VCaP (cell line): Measurements from ENCODE around the gene SLC34A3.

Experiments
- H3K27ac ChIP-seq: fragments of 450-650 bp; 2 replicates; pipeline ENCODE4 v1.5.1; 2017
- TF ChIP-seq, protein P1 (sequence below): fragments of 450-650 bp; conservative IDR thresholded peaks from 2 replicates; pipeline ENCODE4 v1.5.1; 2017; ENCODE audit warnings: mild to moderate bottlenecking, moderate library complexity

SLC34A3 gene

DNA sequence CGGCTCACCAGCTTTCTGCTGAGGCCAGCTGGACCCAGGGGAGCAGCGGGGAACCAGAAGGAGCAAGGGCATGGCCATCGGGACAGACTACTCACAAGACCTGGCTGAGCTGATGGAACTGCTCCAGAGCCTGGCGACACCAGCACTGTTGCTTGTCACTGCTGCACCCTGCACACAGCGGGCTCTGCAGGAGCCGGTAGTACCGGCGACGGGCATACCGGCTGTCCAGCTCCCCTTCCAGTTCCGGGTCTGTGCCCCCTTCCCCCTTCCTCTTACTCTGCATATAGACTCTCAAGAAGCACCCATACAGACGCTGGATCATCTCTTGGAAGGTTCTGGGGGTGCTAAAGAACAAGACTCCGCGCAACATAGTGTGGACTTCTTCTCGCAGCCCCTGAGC, 43.3 kb upstream of the SLC34A3 start:
- peak overlapping the region; percentile 97; the same call in 1 of the 2 replicates for H3K27ac ChIP-seq

GRCh38 chr9:137188086-137188489, 42.6 kb upstream of the SLC34A3 start:
- TF ChIP-seq, protein P1, sequence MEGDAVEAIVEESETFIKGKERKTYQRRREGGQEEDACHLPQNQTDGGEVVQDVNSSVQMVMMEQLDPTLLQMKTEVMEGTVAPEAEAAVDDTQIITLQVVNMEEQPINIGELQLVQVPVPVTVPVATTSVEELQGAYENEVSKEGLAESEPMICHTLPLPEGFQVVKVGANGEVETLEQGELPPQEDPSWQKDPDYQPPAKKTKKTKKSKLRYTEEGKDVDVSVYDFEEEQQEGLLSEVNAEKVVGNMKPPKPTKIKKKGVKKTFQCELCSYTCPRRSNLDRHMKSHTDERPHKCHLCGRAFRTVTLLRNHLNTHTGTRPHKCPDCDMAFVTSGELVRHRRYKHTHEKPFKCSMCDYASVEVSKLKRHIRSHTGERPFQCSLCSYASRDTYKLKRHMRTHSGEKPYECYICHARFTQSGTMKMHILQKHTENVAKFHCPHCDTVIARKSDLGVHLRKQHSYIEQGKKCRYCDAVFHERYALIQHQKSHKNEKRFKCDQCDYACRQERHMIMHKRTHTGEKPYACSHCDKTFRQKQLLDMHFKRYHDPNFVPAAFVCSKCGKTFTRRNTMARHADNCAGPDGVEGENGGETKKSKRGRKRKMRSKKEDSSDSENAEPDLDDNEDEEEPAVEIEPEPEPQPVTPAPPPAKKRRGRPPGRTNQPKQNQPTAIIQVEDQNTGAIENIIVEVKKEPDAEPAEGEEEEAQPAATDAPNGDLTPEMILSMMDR, result no peak
- H3K27ac ChIP-seq, result peak overlapping the region; percentile 97

More for the DNA sequence above, 43.3 kb upstream of the SLC34A3 start:
- TF ChIP-seq, protein P1, result no peak

DNA sequence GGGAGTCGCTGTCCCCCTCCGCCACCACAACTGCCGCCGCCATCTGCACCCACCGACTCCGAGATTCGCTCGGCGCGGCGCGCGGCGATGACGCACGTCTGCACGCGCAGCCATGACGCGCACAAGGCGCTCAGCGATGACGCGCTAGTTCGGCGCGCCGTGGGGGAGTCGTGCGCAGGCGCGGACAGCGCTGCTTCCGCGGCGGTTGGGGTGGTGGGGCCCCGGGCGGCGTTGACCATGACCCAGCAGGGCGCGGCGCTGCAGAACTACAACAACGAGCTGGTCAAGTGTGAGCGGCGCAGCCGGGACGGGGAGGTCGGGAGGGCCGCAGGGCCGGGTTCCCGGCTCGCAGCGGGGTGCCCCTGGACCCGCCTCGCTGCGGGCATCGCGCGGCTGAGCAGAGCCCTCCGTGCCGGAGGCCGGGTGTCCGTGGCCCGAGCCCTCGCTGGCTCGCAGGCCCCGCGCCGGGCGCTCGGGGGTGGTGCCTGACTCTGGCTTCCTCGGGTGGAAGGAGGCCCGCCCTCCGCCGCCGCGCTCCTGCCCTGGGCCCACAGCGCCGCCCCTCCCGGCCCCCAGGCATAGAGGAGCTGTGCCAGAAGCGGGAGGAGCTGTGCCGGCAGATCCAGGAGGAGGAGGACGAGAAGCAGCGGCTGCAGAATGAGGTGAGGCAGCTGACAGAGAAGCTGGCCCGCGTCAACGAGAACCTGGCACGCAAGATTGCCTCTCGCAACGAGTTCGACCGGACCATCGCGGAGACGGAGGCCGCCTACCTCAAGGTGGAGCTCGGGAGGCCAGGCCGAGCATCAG, 42.0 kb upstream of the SLC34A3 start, which contains the start of the genes ANAPC2 and SSNA1:
ANAPC2 (minus strand) TSS at position 71 of the 807 bp plus-strand sequence; CDS start at position 43, 28 bp downstream.
SSNA1 (plus strand) TSS at position 187 of the 807 bp plus-strand sequence; CDS start at position 238, 51 bp downstream.
- peak within 1 kb of the TSS; percentile 97 for H3K27ac ChIP-seq
- TF ChIP-seq, protein P1, result peak; percentile 52

DNA sequence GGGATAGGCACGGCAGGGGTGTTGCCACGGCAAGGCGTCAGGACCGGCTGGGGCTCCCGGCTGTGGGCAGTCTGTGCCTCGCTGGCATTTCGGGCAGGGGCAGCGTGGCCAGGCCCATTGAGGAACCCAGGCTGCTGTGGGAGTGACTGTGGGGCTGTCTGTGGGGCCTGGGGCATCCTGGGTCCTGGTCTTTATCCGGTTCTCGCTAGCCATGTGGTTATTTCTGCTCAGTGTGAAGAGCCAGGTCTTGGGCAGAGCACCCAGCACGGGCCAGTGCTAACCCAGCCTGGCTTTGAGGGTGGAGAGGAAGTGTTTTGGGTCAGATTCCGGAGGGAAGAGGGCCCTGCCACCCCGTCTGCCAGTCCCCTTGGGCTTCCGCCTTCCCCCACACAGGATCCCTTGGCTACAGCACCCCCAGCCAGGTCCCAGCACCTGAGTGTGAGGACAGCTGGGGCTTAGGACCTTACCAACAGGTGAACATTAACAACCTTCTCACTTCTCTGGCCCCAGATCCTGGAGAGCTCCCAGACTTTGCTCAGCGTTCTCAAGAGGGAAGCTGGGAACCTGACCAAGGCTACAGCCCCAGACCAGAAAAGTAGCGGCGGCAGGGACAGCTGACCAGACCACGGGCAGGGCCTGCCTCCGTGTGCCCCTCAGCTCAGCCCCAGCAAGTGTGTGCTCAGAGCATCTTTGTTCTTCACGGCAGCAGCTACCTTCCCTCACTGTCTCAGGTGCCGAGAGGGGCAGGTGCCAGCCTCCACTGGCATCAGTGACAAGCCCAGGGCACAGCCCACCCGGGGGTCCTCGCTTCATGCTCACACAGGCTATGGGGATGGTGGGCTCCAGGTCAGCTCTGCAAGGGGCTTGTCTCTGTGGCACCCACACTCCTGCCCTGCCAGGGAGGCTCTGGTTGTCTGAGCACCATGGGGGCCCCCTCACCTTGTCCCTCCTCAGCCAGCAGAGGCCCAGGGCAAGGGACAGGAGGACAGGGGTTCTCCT, 41.1 kb upstream of the SLC34A3 start:
- H3K27ac ChIP-seq, result peak overlapping the region; percentile 97
- TF ChIP-seq, protein P1, result no peak

DNA sequence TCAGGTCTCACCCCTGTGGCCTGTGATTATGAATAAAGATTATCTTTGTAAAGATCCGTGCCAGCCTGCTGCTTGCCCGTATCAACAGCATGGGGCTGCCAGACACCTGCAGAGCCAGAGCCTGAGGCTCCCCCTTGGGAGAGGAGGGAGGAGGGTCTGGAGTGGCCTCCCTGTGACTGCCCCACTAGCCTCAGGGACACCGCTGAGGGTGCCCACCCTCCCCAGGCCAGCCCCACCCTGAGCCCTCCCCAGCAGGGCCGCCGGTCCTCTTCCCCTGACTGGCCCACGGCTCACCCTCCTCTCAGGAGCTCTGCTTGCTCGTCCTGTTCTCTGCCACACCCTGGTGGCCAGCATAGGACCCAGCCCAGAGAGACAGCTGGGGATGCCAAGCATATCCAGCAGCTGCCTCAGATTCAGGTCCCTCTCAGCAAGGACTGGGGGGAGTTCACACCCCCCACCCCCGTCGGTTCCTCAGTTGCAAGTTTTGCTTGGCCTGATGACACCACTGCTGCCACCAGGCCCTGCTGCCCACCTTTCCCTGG, 40.3 kb upstream of the SLC34A3 start:
- peak overlapping the region; percentile 97 for H3K27ac ChIP-seq
- TF ChIP-seq, protein P1, result peak; percentile 42

- peak overlapping the region; percentile 97 for H3K27ac ChIP-seq
- TF ChIP-seq, protein P1, result no peak
Measured at GRCh38 chr9:137191245-137191644, 39.5 kb upstream of the SLC34A3 start.
